22Rv1 (cell line): ENCODE results near the gene GASK1B.
A peak's percentile ranks its signal among the peaks of the same experiment; 100 is the strongest.

ENCODE experiments used
- H3K27ac ChIP-seq: fragments of 450-650 bp; 2 replicates; pipeline ENCODE4 v1.5.1; 2017
- ZFX ChIP-seq: fragments of 450-650 bp; IDR thresholded peaks from 2 replicates; pipeline ENCODE4 v1.6.1; 2017; ENCODE audit warnings: antibody characterized with exemption, borderline replicate concordance
- TF ChIP-seq, protein P1 (sequence below): fragments of 450-650 bp; IDR thresholded peaks from 2 replicates; pipeline ENCODE4 v1.5.1; 2017; ENCODE audit warnings: mild to moderate bottlenecking

Gene GASK1B

DNA sequence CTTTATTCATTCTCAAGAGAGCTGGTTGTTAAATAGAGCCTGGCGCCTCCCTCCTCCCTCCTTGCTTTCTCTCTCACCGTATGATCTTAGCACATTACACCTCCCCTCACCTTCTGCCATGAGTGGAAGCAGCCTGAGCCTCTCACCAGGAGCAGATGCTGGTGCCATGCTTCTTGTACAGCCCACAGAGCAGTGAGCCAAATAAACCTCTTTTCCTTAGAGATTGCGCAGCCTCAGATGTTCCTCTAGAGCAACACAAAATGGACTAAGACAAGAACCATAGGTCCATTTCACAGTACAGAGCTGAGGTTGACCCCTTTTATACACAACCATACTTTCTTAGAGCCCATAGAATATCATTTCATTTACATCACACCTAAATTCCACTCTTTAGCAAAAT, 27.4 kb upstream of the GASK1B start:
- no peak overlapping the region for H3K27ac ChIP-seq
- TF ChIP-seq, protein P1, sequence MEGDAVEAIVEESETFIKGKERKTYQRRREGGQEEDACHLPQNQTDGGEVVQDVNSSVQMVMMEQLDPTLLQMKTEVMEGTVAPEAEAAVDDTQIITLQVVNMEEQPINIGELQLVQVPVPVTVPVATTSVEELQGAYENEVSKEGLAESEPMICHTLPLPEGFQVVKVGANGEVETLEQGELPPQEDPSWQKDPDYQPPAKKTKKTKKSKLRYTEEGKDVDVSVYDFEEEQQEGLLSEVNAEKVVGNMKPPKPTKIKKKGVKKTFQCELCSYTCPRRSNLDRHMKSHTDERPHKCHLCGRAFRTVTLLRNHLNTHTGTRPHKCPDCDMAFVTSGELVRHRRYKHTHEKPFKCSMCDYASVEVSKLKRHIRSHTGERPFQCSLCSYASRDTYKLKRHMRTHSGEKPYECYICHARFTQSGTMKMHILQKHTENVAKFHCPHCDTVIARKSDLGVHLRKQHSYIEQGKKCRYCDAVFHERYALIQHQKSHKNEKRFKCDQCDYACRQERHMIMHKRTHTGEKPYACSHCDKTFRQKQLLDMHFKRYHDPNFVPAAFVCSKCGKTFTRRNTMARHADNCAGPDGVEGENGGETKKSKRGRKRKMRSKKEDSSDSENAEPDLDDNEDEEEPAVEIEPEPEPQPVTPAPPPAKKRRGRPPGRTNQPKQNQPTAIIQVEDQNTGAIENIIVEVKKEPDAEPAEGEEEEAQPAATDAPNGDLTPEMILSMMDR: no peak
- TF ChIP-seq ZFX: no peak

DNA sequence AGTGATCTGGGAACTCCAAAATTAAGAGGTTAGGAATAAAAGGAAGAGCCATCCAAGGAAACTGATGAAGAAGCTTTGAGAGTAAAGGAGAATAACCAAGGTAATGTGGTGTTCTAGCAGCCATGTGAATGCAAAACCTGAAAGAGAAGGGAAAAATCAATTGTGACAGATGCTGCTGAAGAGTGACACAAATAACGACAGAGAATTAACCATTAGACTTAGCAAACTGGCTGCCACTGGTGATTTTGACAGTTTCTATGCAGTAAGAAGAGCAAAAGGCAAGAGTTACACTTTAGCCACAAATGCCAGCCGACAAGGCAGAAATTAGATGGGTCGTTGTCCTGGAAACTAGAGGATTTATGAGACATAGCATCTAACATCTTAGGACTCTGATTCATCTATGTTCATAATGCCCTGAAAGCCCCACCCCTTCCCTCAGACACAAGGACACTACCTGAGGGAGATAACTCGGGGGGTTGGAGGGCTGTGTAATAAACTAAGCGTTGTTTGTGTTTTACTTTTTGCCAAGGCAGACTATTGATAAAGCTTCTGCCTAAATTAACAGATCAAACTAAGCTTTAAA, 24.5 kb upstream of the GASK1B start:
- no peak overlapping the region for H3K27ac ChIP-seq
- TF ChIP-seq ZFX: no peak
- TF ChIP-seq, protein P1: no peak

DNA sequence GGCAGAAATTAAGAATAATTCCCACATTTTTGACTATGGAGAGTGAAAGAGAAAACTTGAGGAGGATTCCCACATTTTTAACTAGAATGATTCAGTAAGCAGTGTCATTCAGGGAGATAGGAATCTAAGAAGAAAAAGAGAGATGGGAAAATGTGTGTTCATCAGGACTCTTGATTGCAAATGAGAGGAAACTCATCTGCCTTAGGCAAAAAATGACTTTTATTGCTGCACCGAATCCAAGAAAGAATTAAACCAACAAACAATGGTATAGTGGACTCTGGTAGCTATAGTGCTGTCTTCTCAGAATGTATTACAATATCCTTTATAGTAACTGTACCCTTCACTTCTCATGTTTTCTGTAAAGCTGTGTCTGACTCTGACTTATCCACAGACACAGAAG, 22.5 kb upstream of the GASK1B start:
- no peak for TF ChIP-seq ZFX
- TF ChIP-seq, protein P1: no peak
- H3K27ac ChIP-seq: no peak overlapping the region

DNA sequence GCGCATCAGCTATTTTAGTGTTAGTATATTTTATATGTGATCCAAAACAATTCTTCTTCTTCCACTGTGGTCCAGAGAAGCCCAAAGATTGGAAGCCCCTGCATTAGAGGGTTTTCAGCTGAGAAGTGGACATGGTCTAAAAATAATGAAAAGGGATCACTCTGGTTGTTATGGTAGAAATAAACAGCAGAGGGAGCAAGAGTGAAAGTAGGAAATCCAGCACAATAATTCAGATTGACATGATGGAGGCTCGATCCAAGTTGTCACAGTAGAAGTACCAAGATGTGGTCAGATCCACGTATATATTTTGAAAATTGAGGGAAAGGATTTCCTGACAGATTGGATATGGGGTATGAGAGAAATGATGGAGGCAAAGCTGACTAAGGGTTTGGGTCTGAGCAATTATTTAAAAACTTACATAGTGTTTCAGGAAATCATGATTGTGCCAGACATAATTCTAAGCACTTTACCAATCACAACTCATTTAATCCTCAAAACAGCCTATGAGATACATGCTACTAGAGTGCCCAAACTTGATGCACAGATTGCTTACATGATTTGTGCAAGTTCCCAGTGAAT, 20.4 kb upstream of the GASK1B start:
- TF ChIP-seq, protein P1: peak; percentile 79
- TF ChIP-seq ZFX: no peak
- no peak overlapping the region for H3K27ac ChIP-seq

DNA sequence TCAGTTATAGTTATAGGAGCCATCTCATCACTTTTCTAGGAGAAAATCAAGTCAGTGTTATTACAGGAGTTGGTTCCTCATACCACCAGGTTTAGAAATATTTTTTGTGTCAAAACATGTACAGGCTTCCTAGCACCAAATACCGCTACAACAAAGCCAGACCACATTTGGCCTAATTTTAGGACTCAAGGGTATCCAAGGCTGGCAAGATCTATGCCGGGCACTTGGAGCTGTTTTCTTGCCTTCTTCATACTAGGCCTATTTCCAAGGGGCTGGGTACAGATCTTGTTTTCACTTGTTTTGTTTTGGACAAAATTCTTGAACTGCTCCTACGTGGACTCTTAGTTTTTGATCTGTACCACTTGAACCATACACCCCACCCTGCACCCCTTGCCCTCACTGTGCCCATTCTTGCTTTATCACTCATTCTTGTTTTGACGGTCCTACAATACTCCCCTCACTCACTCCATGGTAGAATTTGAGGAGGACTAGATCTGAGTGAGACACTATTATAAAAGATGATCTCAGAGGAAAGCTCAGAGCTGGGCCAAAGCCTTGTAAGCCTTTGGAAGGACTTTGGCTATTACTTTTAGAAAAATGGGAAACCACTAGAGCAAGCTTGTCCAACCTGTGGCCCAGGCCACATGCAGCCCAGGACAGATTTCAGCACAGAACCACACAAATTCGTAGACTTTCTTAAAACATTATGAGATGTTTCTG, 19.8 kb upstream of the GASK1B start:
- TF ChIP-seq, protein P1: no peak
- no peak for TF ChIP-seq ZFX
- no peak overlapping the region for H3K27ac ChIP-seq

DNA sequence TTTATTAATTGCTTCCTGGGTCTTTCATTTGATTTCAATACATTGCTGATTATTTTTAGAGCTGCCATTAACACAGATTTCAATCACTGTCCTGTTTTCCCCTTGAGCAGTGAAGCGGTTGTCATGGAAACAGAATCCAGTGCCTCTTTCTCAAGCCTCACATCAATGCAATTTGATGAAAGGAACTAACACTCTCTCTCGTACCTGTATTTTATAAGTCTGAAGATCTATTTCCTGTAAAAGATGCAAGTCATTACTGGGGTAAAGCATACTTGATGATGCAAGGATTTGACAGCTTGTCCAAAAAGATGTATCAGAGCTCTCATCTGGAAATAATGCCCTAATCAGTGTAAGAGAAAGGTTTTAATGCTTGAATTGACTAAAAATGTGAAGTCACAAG, 17.9 kb upstream of the GASK1B start:
- no peak for TF ChIP-seq ZFX
- TF ChIP-seq, protein P1: no peak
- no peak overlapping the region for H3K27ac ChIP-seq

DNA sequence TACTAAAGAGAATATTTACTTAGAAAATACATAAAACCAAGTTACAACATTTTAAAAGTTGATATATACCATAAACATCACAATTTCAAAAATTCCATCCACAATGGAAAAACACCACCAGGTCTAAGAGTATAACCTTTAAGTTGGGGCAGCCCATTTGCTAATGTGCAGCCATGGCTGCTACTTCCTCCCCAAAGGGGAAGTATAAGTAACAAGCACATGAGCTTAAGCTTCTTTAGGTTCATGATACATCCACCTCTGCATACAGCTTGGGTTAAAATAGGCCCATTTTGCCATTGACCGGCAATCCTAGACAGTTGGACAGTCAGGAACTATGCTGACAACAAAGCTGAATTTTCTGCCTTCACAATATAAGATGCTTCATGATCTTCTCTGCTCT, 16.6 kb upstream of the GASK1B start:
- TF ChIP-seq ZFX: no peak
- TF ChIP-seq, protein P1: no peak

More for the DNA sequence above, 16.6 kb upstream of the GASK1B start:
- no peak overlapping the region for H3K27ac ChIP-seq
